SIG-M5 treated with dmso at 0.1 percent for 504 hours (cell line): ENCODE results near the gene SHQ1.
"Not testable (repeated sequence)": the region's sequence is repeated elsewhere in the genome, so short reads cannot be mapped to it uniquely, and the experiment has no call there.

Experiments used
- DNase-seq: peaks from one replicate; lab custom pipeline; 2025; ENCODE audit not compliant: unreplicated experiment; lab: John Stamatoyannopoulos, UW

The SHQ1 gene

GRCh38 chr3:72803573-72803972 is 44.7 kb downstream of the SHQ1 start:
- no peak for DNase-seq

GRCh38 chr3:72802001-72802400 is 46.2 kb downstream of the SHQ1 start:
- no peak for DNase-seq

- DNase-seq = no peak
Observed at GRCh38 chr3:72800869-72801268, 47.4 kb downstream of the SHQ1 start.

DNA sequence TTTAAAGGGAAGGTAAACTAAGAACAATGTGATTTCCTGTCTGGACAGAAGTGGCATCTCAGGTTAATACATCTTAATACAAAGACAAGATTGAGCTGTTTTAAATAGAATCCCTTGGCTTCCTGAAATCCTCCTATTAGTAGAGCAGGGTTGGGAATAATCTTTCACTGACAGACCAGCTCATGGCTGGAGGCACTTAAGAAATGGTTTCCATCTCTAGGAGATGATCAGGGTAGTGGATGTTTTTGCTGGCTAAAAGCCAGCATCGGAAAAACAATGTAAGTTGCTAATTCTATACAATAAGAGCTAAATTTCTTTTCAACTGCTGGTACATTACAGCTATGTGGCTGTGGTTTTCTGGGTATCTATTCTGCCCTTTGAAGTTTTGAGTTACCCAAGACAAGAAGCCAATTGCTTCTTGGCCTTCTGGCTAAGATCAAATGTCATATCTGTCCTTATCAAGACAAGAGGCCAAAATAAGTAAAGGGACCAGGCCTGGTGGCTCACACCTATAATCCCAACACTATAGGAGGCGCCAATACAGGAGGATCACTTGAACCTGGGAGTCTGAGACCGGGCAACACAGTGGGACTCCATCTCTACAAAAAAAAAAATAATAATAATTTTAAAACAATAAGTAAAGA is 49.6 kb downstream of the SHQ1 start:
- no peak for DNase-seq

GRCh38 chr3:72797773-72798543 is 50.3 kb downstream of the SHQ1 start:
- no peak for DNase-seq

- DNase-seq = no peak
Observed at GRCh38 chr3:72794079-72794478, 54.2 kb downstream of the SHQ1 start.

- DNase-seq = no peak
Observed at GRCh38 chr3:72791161-72791560, 57.1 kb downstream of the SHQ1 start.

GRCh38 chr3:72789786-72790185 is 58.5 kb downstream of the SHQ1 start:
- no peak for DNase-seq

DNA sequence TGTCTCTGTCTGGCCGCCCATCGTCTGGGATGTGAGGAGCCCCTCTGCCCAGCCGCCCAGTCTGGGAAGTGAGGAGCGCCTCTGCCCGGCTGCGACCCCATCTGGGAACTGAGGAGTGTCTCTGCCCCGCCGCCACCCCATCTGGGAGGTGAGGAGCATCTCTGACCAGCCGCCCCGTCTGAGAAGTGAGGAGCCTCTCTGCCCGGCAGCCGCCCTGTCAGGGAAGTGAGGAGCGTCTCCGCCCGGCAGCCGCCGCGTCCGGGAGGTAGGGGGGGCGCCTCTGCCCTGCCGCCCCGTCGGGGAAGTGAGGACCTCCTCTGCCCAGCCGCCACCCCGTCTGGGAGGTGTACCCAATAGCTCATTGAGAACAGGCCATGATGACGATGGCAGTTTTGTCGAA is 60.0 kb downstream of the SHQ1 start:
- not testable (repeated sequence) for DNase-seq

- DNase-seq = no peak
Observed at GRCh38 chr3:72786668-72787067, 61.6 kb downstream of the SHQ1 start.

- no peak for DNase-seq
Observed at GRCh38 chr3:72784226-72784625, 64.0 kb downstream of the SHQ1 start.

DNA sequence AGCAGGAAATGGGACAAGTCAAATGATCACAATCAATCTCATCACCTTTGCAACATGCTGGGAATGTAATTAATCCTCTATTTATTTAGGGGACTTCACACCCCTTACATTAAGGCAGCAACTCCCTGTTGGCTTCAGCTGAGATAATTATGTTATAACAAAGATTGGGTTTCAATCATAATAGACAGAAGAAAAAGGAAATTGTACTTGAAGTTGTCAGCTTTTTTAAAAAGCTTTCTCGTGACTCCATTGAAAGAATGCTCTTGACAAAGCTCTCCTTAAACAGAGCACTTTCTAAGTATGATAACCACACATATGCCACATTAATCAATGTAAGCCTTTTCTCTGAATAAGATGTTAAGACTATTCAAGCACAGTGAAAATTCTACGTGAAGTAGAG is 65.7 kb downstream of the SHQ1 start:
- DNase-seq = no peak

GRCh38 chr3:72769758-72770540 is 78.3 kb downstream of the SHQ1 start:
- DNase-seq = no peak

GRCh38 chr3:72768936-72769335 is 79.3 kb downstream of the SHQ1 start:
- no peak for DNase-seq

GRCh38 chr3:72768481-72768880 is 79.8 kb downstream of the SHQ1 start:
- no peak for DNase-seq

DNA sequence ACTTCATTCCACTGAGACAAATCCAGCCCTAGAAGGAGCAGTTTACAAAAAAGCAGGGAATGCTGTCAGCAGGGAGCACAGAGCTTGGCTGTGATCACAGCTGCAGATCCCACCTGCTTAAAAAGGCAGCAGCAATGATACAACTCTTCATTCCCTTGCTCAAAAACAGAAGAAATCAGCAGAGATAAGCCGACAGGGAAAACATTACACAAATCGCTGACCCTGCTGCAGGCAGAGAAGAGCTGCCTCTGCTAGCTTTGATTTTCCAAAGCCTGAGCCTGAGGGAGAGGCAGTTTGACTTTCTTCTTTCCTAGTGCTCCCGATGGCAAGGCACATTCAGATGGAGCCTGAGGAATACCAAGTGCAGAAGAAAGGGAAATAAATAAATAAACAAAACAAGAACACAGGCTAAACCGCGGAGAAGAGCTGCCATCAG is 80.2 kb downstream of the SHQ1 start:
- no peak for DNase-seq

GRCh38 chr3:72766866-72767265 is 81.4 kb downstream of the SHQ1 start:
- DNase-seq = no peak

GRCh38 chr3:72763751-72764440 is 84.3 kb downstream of the SHQ1 start:
- DNase-seq = no peak

DNA sequence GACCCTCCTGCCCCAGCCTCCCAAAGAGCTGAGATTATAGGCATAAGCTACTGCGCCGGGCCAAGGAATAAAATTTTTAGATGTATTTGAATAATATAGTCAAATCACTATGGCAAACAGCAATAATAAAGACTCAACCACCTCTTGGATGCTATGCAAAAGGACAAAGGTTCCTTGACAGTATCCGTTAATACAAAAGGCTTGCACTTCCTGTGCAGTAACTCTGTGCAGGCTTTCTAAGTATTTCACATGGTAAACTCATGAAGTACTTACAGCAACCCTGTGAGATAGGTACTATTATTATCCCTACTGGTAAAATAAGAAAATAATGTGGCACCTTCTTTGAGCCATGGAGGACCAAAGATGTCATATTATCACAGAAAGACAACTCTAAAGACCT is 86.8 kb downstream of the SHQ1 start:
- no peak for DNase-seq

DNA sequence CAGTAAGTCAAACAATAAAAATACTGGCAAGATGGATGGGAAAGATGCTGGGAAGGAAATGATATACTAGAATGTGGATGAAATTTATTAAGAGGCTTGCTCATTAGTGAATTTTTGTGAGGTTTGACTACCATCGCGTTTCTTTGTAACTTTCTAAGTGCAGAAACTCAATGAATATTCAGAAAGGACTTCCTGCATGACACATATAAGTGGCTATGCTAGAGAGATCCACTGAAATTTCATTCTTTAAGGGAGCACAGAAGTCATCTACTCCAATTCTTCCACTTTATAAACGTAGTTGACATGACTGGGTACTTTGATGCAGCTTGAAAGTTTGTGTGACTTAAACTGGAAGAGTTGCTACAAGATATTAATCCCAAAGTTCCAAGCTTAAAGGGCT is 88.0 kb downstream of the SHQ1 start:
- no peak for DNase-seq

DNA sequence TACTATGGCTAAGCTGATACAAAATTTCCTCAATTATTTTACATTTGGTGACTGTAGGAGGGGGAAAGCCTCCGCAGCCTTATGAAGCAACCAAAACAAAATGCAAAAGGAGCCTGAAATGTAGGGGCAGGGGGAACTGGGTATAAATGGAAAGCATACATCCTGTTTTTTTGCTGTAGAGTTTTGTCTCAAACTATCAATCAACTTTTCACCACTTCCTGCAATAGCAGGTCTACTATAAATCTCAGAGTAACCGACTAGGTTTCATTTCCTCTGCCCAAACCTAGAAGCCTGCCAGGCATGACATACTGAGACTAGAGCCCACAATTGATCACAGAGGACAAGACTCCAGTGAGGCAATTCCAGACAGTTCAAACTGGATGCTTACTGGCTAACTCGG is 91.3 kb downstream of the SHQ1 start:
- peak; percentile 98 for DNase-seq
